Upper lobe of left lung (tissue), 4 donors: ENCODE measurements around the gene FLRT2.

ENCODE experiments used
- CTCF ChIP-seq, 6 experiments: fragments of 450-650 bp in 4 of 6; fragments of 200-600 bp in 2 of 6; sonication (generic) in 2 of 6; IDR thresholded peaks; one replicate each; pipeline ENCODE4 v1.5.1; 2016 to 2019; ENCODE audit warnings: antibody characterized with exemption in 6 of 6
- EP300 ChIP-seq, 4 donors: sonication (generic); formaldehyde crosslinking; IDR thresholded peaks; one replicate each; pipeline ENCODE4 v1.5.1; 2017; ENCODE audit warnings: antibody characterized with exemption in 4 of 4, control low read depth in 2 of 4
- POLR2A ChIP-seq, 4 donors: fragments of 450-650 bp; IDR thresholded peaks; one replicate each; pipeline ENCODE4 v1.5.1; 2016 to 2017; ENCODE audit warnings: antibody characterized with exemption in 4 of 4, mild to moderate bottlenecking in 2 of 4
- POLR2AphosphoS5 ChIP-seq, 2 donors: sonication (generic); formaldehyde crosslinking; IDR thresholded peaks; one replicate each; pipeline ENCODE4 v1.5.1; 2017; ENCODE audit warnings: antibody characterized with exemption in 2 of 2

- TF ChIP-seq CTCF (IDR thresholded peaks at IDR 0.05) (no peak), POLR2AphosphoS5 (IDR thresholded peaks at IDR 0.05) (no peak), POLR2A (IDR thresholded peaks at IDR 0.05) (no peak), EP300 (IDR thresholded peaks at IDR 0.05) (no peak)
These were observed 28.6 kb downstream of the FLRT2 start for GRCh38 chr14:85558505-85558904.
